GM06990 (cell line): Measurements from ENCODE around the gene C1QL2.

Experiments
- DNase-seq: peaks from one replicate; pipeline ENCODE4 v3.0.0-alpha.2; 2011; ENCODE audit not compliant: insufficient read length; ENCODE audit errors: extremely low read depth
- H3K27me3 ChIP-seq: replicated peaks from 2 replicates; pipeline ENCODE4 v1.6.0; 2011; ENCODE audit warnings: low read length; ENCODE audit not compliant: control insufficient read depth, insufficient read depth
- H3K36me3 ChIP-seq: 2 replicates; pipeline ENCODE4 v1.5.1; 2011; ENCODE audit warnings: low read length; ENCODE audit not compliant: control insufficient read depth, insufficient read depth
- H3K4me3 ChIP-seq: replicated peaks from 2 replicates; pipeline ENCODE4 v1.5.1; 2011; ENCODE audit warnings: low read depth, mild to moderate bottlenecking, control low read depth, low read length
- CTCF ChIP-seq: IDR thresholded peaks from 2 replicates; pipeline ENCODE4 v1.5.1; 2011; ENCODE audit warnings: low read length, control low read depth, mild to moderate bottlenecking, inconsistent platforms; ENCODE audit not compliant: insufficient read depth, poor library complexity, severe bottlenecking

The C1QL2 gene

GRCh38 chr2:119119999-119120756, 38.4 kb downstream of the C1QL2 start:
- no peak for DNase-seq
- TF ChIP-seq CTCF, result no peak

GRCh38 chr2:119119076-119119785, 39.3 kb downstream of the C1QL2 start:
- Histone ChIP-seq H3K36me3 (no peaks in the 10 kb centered on the region), H3K27me3 (no peaks in the 10 kb centered on the region; the same call in 1 of the 2 replicates), H3K4me3 (no peak overlapping the region)
- no peak for DNase-seq
- TF ChIP-seq CTCF, result no peak

More at GRCh38 chr2:119119999-119120756, 38.4 kb downstream of the C1QL2 start:
- no peak overlapping the region for H3K4me3 ChIP-seq
- no peaks in the 10 kb centered on the region for H3K36me3 ChIP-seq
- H3K27me3 ChIP-seq, result no peaks in the 10 kb centered on the region; the same call in 1 of the 2 replicates

- H3K27me3 ChIP-seq, result no peaks in the 10 kb centered on the region; the same call in 1 of the 2 replicates
- no peak for TF ChIP-seq CTCF
- no peak for DNase-seq
- no peaks in the 10 kb centered on the region for H3K36me3 ChIP-seq
- no peak overlapping the region for H3K4me3 ChIP-seq
Measured at GRCh38 chr2:119117891-119118882, 40.4 kb downstream of the C1QL2 start.

GRCh38 chr2:119117408-119117807, 41.1 kb downstream of the C1QL2 start:
- Histone ChIP-seq H3K36me3 (no peaks in the 10 kb centered on the region), H3K27me3 (no peaks in the 10 kb centered on the region; the same call in 1 of the 2 replicates), H3K4me3 (no peak overlapping the region)
- TF ChIP-seq CTCF, result no peak
- no peak for DNase-seq

- H3K27me3 ChIP-seq, result no peaks in the 10 kb centered on the region; the same call in 1 of the 2 replicates
- no peak for TF ChIP-seq CTCF
- no peak for DNase-seq
- H3K4me3 ChIP-seq, result no peak overlapping the region
- H3K36me3 ChIP-seq, result no peaks in the 10 kb centered on the region
Measured at GRCh38 chr2:119116411-119117295, 41.9 kb downstream of the C1QL2 start.
